H54 (cell line): ENCODE results near the gene HAND2.

ENCODE experiments used
- DNase-seq: peaks from one replicate; pipeline ENCODE4 v3.0.0; 2011; ENCODE audit warnings: low spot score, mixed read lengths; ENCODE audit not compliant: insufficient read length
- FAIRE-seq: peaks from 3 replicates; lab custom pipeline; 2011; peaks lifted over from hg19 to GRCh38; lab: Jason Lieb, UNC
- POLR2A ChIP-seq: IDR thresholded peaks from 2 replicates; pipeline ENCODE4 v1.6.1; 2011; ENCODE audit warnings: low read depth, mild to moderate bottlenecking, low read length

The HAND2 gene

GRCh38 chr4:173478201-173478912, 51.7 kb downstream of the HAND2 start:
- FAIRE-seq = no peak
- DNase-seq = no peak
- TF ChIP-seq POLR2A = no peak

- no peak for TF ChIP-seq POLR2A
- FAIRE-seq (no peak), DNase-seq (no peak)
Observed at GRCh38 chr4:173477016-173477415, 53.0 kb downstream of the HAND2 start.
